Activated T-helper 17 cell treated with anti-CD3 and anti-CD28 coated beads, Interleukin-2, amount 50 U/mL, for 72 hours (primary cell): ENCODE results near the gene GNG12. TPM values are rescaled to one million over a fixed set of nuclear protein-coding genes. Genes with fewer than 3 reads are reported as not detected.

ENCODE experiments used
- ATAC-seq: fragments of 150-1000 bp; cut with Tn5 transposase; replicated peaks from 2 replicates; pipeline ENCODE4 v1.10.0; 2021; ENCODE audit warnings: mild to moderate bottlenecking, moderate library complexity
- H3K27ac Mint-ChIP-seq: one replicate; pipeline ENCODE4 v1.8.0; 2022; ENCODE audit warnings: mixed read lengths
- H3K27me3 Mint-ChIP-seq: one replicate; pipeline ENCODE4 v1.8.0; 2022; ENCODE audit warnings: mixed read lengths
- H3K36me3 Mint-ChIP-seq: one replicate; pipeline ENCODE4 v1.8.0; 2022; ENCODE audit warnings: low read depth, mild to moderate bottlenecking, mixed read lengths
- H3K4me1 Mint-ChIP-seq: one replicate; pipeline ENCODE4 v1.8.0; 2022; ENCODE audit warnings: mixed read lengths
- H3K4me3 Mint-ChIP-seq: one replicate; pipeline ENCODE4 v1.8.0; 2022; ENCODE audit warnings: mild to moderate bottlenecking, mixed read lengths
- H3K9me3 Mint-ChIP-seq: one replicate; pipeline ENCODE4 v1.8.0; 2022; ENCODE audit warnings: mixed read lengths
- total RNA-seq, 2 donors: library from RNA; stranded (reverse); gene quantifications; one replicate each; pipeline ENCODE4 v1.2.3, GENCODE V29; 2022

GNG12 gene
- total RNA-seq, 2 donors from 2014 or later = 0.13 to 0.34 TPM

DNA sequence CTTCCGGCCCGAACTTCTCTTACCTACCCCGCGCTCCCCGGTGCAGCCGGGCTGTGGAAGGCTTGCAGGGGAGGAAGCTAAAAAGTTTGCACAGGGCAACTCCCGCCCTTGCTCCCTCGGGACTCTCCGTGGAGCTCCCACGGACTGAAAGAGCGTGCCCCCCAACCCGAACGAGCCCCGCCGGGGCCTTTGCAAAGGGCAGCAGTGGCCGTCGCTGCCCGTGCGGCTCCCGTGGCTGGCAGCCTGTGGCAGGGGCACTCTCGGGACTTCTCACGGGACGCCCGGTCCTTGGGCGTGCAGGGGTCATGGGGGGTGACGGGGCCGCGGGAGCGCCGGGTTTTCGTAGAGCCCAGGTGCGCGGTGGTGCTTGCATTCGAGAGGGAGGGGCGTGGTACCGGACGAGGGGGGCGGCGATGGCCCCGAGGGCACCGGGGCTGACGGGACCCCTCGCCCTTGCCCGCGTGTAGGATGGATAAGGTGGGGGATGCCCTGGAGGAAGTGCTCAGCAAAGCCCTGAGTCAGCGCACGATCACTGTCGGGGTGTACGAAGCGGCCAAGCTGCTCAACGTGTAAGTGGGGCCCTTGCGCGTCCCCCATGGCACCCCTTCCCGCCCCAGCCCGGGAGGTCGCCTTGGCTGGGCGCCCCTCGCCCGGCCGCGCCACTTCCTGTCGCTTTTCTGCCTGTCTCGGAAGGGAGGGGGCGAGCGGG, 147.6 kb downstream of the GNG12 start:
- H3K4me1 Mint-ChIP-seq = peaks cover 28% of the 10 kb centered on the region
- no peaks in the 10 kb centered on the region for H3K9me3 Mint-ChIP-seq
- H3K27me3 Mint-ChIP-seq = no peaks in the 10 kb centered on the region
- H3K36me3 Mint-ChIP-seq = peaks cover 65% of the 10 kb centered on the region
- H3K4me3 Mint-ChIP-seq = peak overlapping the region; percentile 82
- H3K27ac Mint-ChIP-seq = peak overlapping the region; percentile 97
- ATAC-seq = peak; percentile 15

DNA sequence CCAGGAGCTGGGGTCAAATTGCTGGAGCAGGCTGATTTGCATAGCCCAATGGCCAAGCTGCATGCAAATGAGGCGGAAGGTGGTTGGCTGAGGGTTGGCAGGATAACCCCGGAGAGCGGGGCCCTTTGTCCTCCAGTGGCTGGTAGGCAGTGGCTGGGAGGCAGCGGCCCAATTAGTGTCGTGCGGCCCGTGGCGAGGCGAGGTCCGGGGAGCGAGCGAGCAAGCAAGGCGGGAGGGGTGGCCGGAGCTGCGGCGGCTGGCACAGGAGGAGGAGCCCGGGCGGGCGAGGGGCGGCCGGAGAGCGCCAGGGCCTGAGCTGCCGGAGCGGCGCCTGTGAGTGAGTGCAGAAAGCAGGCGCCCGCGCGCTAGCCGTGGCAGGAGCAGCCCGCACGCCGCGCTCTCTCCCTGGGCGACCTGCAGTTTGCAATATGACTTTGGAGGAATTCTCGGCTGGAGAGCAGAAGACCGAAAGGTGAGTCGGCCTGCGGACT, 148.2 kb downstream of the GNG12 start, which contains the start of gene GADD45A:
Gene GADD45A (plus strand): TSS at position 135 of the 491 bp plus-strand sequence. CDS start 294 bp downstream, at position 429.
- peaks cover 4% of the 10 kb centered on the region for H3K9me3 Mint-ChIP-seq
- peak within 1 kb of the TSS; percentile 82 for H3K4me3 Mint-ChIP-seq
- peaks cover 60% of the 10 kb centered on the region for H3K36me3 Mint-ChIP-seq
- peaks cover 33% of the 10 kb centered on the region for H3K4me1 Mint-ChIP-seq
- peak; percentile 81 for ATAC-seq
- peak within 1 kb of the TSS; percentile 97 for H3K27ac Mint-ChIP-seq
- H3K27me3 Mint-ChIP-seq = peaks cover 3% of the 10 kb centered on the region

DNA sequence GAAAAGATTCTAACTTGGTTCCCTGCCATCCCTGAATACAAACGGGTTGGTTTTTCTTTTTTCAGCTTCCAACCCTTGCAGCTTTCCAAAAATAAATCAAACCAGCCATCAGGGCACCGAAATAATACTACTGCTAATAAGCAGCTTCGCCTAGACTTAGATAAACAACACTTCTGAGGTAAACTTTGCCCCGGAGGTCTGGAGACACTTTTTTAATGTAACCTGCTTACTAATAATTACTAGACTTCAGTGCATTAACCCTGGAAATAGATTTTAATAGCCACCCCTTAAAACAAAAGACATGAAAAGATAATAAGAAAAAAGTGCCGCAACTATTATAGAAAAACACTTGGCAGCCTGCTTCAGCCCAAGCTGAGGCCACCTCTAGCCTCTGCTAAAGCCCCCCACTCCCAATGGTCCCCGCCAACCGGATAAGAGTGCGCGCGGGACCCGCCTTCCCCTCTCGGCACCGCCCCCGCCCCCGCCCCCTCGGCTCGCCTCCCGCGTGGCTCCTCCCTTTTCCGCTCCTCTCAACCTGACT, 148.7 kb downstream of the GNG12 start:
- no peak for ATAC-seq
- Mint-ChIP-seq H3K27me3 (peaks cover 3% of the 10 kb centered on the region), H3K4me3 (peak overlapping the region; percentile 82), H3K36me3 (peaks cover 59% of the 10 kb centered on the region), H3K9me3 (peaks cover 4% of the 10 kb centered on the region), H3K27ac (peak overlapping the region; percentile 97), H3K4me1 (peaks cover 33% of the 10 kb centered on the region)

GRCh38 chr1:67683766-67684525, 149.3 kb downstream of the GNG12 start:
- Mint-ChIP-seq H3K4me3 (peak overlapping the region; percentile 82), H3K4me1 (peaks cover 33% of the 10 kb centered on the region), H3K9me3 (peaks cover 4% of the 10 kb centered on the region), H3K27me3 (peaks cover 3% of the 10 kb centered on the region), H3K36me3 (peaks cover 53% of the 10 kb centered on the region), H3K27ac (peak overlapping the region; percentile 97)
- peak; percentile 49 for ATAC-seq

- Mint-ChIP-seq H3K9me3 (peaks cover 4% of the 10 kb centered on the region), H3K27ac (peak overlapping the region; percentile 97), H3K4me3 (peak overlapping the region; percentile 82), H3K4me1 (peaks cover 27% of the 10 kb centered on the region), H3K27me3 (peaks cover 3% of the 10 kb centered on the region), H3K36me3 (peaks cover 46% of the 10 kb centered on the region)
- ATAC-seq = no peak
Measured at GRCh38 chr1:67683316-67683715, 150.0 kb downstream of the GNG12 start.

- Mint-ChIP-seq H3K4me3 (peak overlapping the region; percentile 82), H3K4me1 (peaks cover 24% of the 10 kb centered on the region), H3K27me3 (peaks cover 3% of the 10 kb centered on the region), H3K27ac (peak overlapping the region; percentile 76), H3K36me3 (peaks cover 40% of the 10 kb centered on the region), H3K9me3 (peaks cover 4% of the 10 kb centered on the region)
- ATAC-seq = no peak
Measured at GRCh38 chr1:67682659-67683197, 150.5 kb downstream of the GNG12 start.

DNA sequence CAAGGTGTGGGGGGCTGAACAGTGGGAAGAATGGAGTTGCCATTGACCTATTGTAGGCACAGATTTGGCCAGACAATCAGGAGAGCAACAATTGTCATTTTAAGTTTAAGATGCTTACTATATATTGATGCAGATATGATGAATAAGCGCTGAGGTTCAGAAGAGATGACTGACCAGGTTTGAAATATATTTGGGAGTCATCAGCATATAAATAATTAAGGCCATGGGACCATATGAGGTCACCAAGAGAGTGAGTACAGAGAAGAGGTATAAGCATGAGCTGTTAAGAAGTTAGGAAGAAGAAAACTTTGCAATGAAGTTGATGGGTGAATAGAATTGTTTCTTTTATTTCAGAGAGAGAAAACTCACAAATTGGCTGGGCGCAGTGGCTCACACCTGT, 152.8 kb downstream of the GNG12 start:
- Mint-ChIP-seq H3K27ac (peak overlapping the region; percentile 6), H3K9me3 (peaks cover 4% of the 10 kb centered on the region), H3K27me3 (peaks cover 3% of the 10 kb centered on the region), H3K4me3 (no peak overlapping the region), H3K4me1 (peaks cover 22% of the 10 kb centered on the region), H3K36me3 (peaks cover 18% of the 10 kb centered on the region)
- ATAC-seq = no peak

- H3K27me3 Mint-ChIP-seq = peaks cover 3% of the 10 kb centered on the region
- H3K27ac Mint-ChIP-seq = no peak overlapping the region
Measured at GRCh38 chr1:67679691-67680090, 153.6 kb downstream of the GNG12 start.

DNA sequence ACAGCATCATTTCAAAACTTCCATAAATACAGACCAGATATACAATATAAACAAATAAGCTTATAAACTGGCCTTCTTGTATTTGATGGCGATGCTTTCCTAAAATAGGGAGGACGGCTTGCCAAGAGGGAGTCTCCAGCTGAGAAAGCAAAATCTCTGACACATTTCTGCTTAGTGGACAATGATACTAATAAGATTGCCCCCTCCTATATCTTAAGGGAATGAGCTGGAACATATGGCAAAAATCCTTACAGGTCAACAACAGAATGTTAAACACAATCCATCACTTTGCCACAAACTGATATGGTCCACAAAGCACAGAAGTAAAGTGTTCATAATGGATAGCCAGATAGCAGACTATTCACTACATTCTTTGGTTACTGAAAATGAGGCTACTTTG, 155.3 kb downstream of the GNG12 start:
- peaks cover 4% of the 10 kb centered on the region for H3K9me3 Mint-ChIP-seq
- ATAC-seq = no peak
- H3K27ac Mint-ChIP-seq = no peak overlapping the region
- peaks cover 10% of the 10 kb centered on the region for H3K4me1 Mint-ChIP-seq
- no peaks in the 10 kb centered on the region for H3K36me3 Mint-ChIP-seq
- no peak overlapping the region for H3K4me3 Mint-ChIP-seq
- peaks cover 3% of the 10 kb centered on the region for H3K27me3 Mint-ChIP-seq

More at GRCh38 chr1:67679691-67680090, 153.6 kb downstream of the GNG12 start:
- peaks cover 10% of the 10 kb centered on the region for H3K36me3 Mint-ChIP-seq
- H3K4me1 Mint-ChIP-seq = peaks cover 22% of the 10 kb centered on the region
- H3K4me3 Mint-ChIP-seq = no peak overlapping the region
- peaks cover 4% of the 10 kb centered on the region for H3K9me3 Mint-ChIP-seq
- ATAC-seq = no peak

- H3K27me3 Mint-ChIP-seq = peaks cover 3% of the 10 kb centered on the region
- peaks cover 4% of the 10 kb centered on the region for H3K9me3 Mint-ChIP-seq
- ATAC-seq = no peak
- H3K36me3 Mint-ChIP-seq = no peaks in the 10 kb centered on the region
- peaks cover 5% of the 10 kb centered on the region for H3K4me1 Mint-ChIP-seq
- no peak overlapping the region for H3K4me3 Mint-ChIP-seq
- H3K27ac Mint-ChIP-seq = no peak overlapping the region
Measured at GRCh38 chr1:67677408-67677807, 155.9 kb downstream of the GNG12 start.

- Mint-ChIP-seq H3K4me1 (peaks cover 5% of the 10 kb centered on the region), H3K36me3 (no peaks in the 10 kb centered on the region), H3K27ac (no peak overlapping the region), H3K4me3 (no peak overlapping the region), H3K27me3 (peaks cover 7% of the 10 kb centered on the region), H3K9me3 (peaks cover 4% of the 10 kb centered on the region)
- no peak for ATAC-seq
Measured at GRCh38 chr1:67676946-67677345, 156.3 kb downstream of the GNG12 start.

DNA sequence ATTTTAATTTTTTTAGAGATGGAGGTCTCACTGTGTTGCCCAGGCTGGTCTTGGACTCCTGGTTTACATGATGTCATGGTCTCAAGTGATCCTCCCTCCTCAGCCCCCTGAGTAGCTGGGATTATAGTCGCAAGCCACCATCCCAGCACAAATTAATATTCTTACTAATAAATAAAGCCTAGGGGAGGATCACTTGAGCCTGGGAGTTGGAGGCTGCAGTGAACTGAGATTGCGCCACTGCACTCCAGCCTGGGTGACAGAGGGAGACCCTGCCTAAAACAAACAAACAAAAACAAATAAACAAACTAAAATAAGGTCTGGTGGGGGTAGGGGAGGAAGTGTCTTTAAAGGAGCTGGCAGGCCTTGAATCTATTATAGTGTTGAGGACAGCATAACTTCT, 157.0 kb downstream of the GNG12 start:
- H3K27ac Mint-ChIP-seq = no peak overlapping the region
- peaks cover 7% of the 10 kb centered on the region for H3K27me3 Mint-ChIP-seq
- no peaks in the 10 kb centered on the region for H3K36me3 Mint-ChIP-seq
- H3K4me1 Mint-ChIP-seq = peaks cover 5% of the 10 kb centered on the region
- peaks cover 4% of the 10 kb centered on the region for H3K9me3 Mint-ChIP-seq
- ATAC-seq = no peak
- no peak overlapping the region for H3K4me3 Mint-ChIP-seq

GRCh38 chr1:67675800-67676199, 157.5 kb downstream of the GNG12 start:
- no peak for ATAC-seq
- no peak overlapping the region for H3K4me3 Mint-ChIP-seq

DNA sequence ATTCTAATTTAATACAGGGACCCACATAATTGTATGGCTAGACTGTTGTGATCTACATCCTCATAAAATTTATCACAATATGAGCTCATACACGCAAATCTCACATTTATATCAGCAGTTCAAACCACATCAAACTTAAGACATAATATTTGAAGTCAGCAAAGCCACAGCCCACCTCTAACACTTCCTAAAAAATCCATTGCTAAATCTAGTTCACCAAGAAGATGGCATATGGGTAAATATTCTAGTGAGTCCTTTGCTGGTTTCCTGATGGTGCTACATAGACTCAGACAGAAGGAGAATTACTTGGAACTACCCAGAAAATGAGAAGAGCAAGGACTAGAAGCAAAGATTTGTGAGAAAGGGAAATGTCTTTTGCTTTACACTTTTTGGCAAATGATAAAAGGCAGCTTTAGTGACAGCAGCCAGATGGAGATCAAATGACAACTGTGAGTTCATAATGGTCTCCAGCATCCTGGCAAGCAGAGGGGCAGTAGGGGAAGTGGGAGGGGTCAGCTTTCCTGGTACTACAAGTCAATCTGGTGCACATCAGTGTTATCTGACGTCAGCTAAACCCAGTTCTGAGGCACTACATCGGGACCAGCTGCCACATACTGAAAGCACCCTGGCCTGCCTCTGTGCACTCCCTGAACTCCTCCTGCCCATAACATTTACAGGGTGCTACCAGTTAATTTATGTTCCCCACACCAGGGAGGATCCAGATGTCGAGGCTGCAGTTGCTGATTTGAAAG, 158.8 kb downstream of the GNG12 start:
- no peaks in the 10 kb centered on the region for H3K36me3 Mint-ChIP-seq
- H3K27ac Mint-ChIP-seq = peak overlapping the region; percentile 11
- no peaks in the 10 kb centered on the region for H3K4me1 Mint-ChIP-seq
- peak; percentile 92 for ATAC-seq
- H3K27me3 Mint-ChIP-seq = peaks cover 4% of the 10 kb centered on the region
- no peaks in the 10 kb centered on the region for H3K9me3 Mint-ChIP-seq
- H3K4me3 Mint-ChIP-seq = peak overlapping the region; percentile 32

More at GRCh38 chr1:67675800-67676199, 157.5 kb downstream of the GNG12 start:
- peaks cover 7% of the 10 kb centered on the region for H3K27me3 Mint-ChIP-seq
- H3K9me3 Mint-ChIP-seq = peaks cover 4% of the 10 kb centered on the region
- no peaks in the 10 kb centered on the region for H3K36me3 Mint-ChIP-seq
- no peak overlapping the region for H3K27ac Mint-ChIP-seq
- peaks cover 5% of the 10 kb centered on the region for H3K4me1 Mint-ChIP-seq
